ENCODE measurements around the gene UCP3.

The UCP3 gene

GRCh38 chr11:74024261-74025029, 15.6 kb upstream of the UCP3 start:
- no peak for TF ChIP-seq CTCF (IDR thresholded peaks at IDR 0.05; ENCODE audit: low read depth, low read length)
- H3K4me3 ChIP-seq (ENCODE audit: low read depth, low read length) = no peak overlapping the region

- TF ChIP-seq CTCF (IDR thresholded peaks at IDR 0.05; ENCODE audit: low read depth, low read length) = no peak
- no peak overlapping the region for H3K4me3 ChIP-seq (ENCODE audit: low read depth, low read length)
Observed at GRCh38 chr11:74023276-74023675, 14.4 kb upstream of the UCP3 start.

GRCh38 chr11:74022546-74022945, 13.7 kb upstream of the UCP3 start:
- H3K4me3 ChIP-seq (ENCODE audit: low read depth, low read length) = no peak overlapping the region
- no peak for TF ChIP-seq CTCF (IDR thresholded peaks at IDR 0.05; ENCODE audit: low read depth, low read length)

- no peak for TF ChIP-seq CTCF (IDR thresholded peaks at IDR 0.05; ENCODE audit: low read depth, low read length)
- no peak overlapping the region for H3K4me3 ChIP-seq (ENCODE audit: low read depth, low read length)
Observed at GRCh38 chr11:74021998-74022397, 13.1 kb upstream of the UCP3 start.

- no peak overlapping the region for H3K4me3 ChIP-seq (ENCODE audit: low read depth, low read length)
- TF ChIP-seq CTCF (IDR thresholded peaks at IDR 0.05; ENCODE audit: low read depth, low read length) = no peak
Observed at GRCh38 chr11:74020539-74020938, 11.7 kb upstream of the UCP3 start.

GRCh38 chr11:74019860-74020259, 11.0 kb upstream of the UCP3 start:
- no peak for TF ChIP-seq CTCF (IDR thresholded peaks at IDR 0.05; ENCODE audit: low read depth, low read length)
- H3K4me3 ChIP-seq (ENCODE audit: low read depth, low read length) = no peak overlapping the region

- H3K4me3 ChIP-seq (ENCODE audit: low read depth, low read length) = no peak overlapping the region
- no peak for TF ChIP-seq CTCF (IDR thresholded peaks at IDR 0.05; ENCODE audit: low read depth, low read length)
Observed at GRCh38 chr11:74019104-74019738, 10.3 kb upstream of the UCP3 start.

Measured in WI38 (cell line).